Measurements from ENCODE around the gene PLEKHG7.

DNA sequence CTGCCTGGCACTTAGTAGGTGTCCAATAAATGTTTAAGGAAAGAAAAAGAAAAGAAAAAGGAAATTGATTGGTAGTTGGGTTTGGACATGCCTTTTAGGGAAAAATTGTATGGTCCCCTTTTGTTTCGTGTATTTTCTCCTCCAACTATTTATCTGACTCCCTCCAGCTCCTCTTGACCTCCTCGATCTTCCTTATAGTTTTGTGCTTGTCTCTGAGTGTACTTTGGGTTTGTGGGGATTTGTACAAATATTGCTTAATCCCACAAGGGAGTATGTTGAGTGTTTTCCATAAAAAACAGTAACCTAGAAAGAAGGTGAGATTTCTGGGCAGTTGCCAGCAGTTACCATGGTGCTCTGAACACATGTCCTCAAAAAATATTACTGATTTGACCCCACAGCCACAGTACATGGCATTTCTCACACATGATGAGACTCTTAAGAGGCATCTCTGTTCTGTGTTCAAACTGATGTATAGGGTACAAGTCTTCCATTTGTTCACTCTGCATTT lies 15.7 kb downstream of the PLEKHG7 start:
- TF ChIP-seq SREBF1 (IDR thresholded peaks at IDR 0.05; ENCODE audit: low read length) (no peak), ATF3 (IDR thresholded peaks at IDR 0.05; ENCODE audit: borderline replicate concordance, extremely low read depth, low read depth, low read length) (no peak), TCF12 (IDR thresholded peaks at IDR 0.05; ENCODE audit: low read depth, low read length) (no peak), EGR1 (IDR thresholded peaks at IDR 0.05; ENCODE audit: borderline replicate concordance in 1 of 2, low read depth in 2 of 2, low read length in 2 of 2) (no peak), EZH2 (IDR thresholded peaks at IDR 0.05; ENCODE audit: borderline replicate concordance, control insufficient read depth, low read depth, low read length) (no peak), ATF2 (IDR thresholded peaks at IDR 0.05; ENCODE audit: low read length) (no peak)
